Femur (tissue), 1 donor: Measurements from ENCODE around the gene SPP1.
"Not testable (repeated sequence)": the region's sequence is repeated elsewhere in the genome, so short reads cannot be mapped to it uniquely, and the experiment has no call there.

ENCODE experiments used
- DNase-seq: peaks from one replicate; pipeline ENCODE4 v3.0.0-alpha.2; 2017

The SPP1 gene

GRCh38 chr4:87995435-87995834, 19.9 kb downstream of the SPP1 start:
- DNase-seq = no peak

- DNase-seq = not testable (repeated sequence)
These were observed 23.7 kb downstream of the SPP1 start for GRCh38 chr4:87999191-87999691.

DNA sequence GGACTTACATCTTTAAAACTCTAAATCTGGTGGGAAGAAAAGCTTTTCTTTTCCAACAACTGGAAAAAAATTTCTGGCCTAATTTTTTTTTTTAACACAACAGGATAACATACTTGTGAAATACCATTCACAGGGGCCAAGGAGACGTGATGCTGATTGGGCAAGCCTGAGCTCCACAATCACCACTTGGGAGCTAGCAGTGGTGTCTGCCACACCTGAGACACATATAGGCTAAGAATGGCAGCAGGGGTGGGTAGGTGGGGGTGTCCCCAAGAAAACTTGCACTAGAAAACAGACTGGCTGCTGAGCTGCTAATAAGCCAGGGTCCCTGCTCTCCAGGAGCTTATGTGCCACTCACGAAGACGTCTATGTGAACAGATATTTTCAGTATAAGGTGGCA, 26.4 kb downstream of the SPP1 start:
- DNase-seq = no peak

DNA sequence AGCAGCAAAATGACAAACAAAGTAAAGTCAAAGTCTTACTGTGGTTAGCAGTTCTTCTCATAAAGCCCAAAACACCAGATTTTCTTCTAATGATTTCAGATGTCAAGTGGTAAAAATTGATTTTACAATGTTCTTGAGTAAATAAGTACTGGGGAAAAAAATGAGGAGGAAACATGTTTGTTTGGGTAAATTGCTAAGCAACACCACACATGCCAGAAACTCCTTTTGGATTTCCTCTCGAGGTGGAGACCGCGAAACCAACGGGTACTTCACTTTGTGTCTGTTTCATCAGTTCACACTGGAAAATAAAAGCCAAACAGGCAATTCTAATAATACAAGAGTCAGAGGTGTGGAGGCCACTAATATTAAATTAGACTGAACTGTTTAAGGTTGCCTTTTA, 27.3 kb downstream of the SPP1 start:
- no peak for DNase-seq

GRCh38 chr4:88003261-88003660, 27.7 kb downstream of the SPP1 start:
- DNase-seq = no peak

DNA sequence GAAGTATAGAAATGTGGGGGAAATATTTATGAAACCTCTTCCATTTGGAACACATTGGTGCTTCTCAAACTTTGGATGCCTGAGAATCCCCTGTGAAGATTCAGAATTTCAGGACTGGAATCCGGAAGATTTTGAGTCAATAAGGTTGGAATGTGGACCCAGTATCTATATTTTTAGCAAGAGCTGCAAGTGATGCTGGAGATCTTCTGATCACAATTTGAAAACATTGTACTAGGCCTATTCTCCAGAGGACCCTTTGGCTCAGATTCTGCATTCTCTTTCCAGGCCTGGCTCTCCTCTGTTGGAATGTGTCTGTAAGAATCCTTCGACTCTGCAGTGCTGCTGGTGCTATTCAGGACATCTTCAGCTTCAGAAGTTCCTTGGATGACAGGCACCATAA, 29.6 kb downstream of the SPP1 start:
- DNase-seq = peak; percentile 53

DNA sequence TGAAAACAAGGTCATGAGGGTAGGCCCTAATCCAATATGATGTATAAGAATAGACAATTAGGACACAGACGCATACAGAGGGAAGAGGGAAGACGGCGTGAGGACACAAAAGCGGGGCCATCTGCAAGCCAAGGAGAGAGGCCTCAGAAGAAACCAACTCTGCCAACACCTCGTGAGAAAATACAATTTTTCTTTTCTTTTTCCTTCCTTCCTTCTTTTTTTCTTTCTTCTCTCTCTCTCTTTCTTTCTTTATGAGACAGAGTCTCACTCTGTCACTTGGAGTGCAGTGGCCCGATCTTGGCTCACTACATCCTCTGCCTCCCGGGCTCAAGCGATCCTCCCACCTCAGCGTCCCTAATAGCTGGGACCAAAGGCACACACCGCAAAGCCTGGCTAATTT, 30.4 kb downstream of the SPP1 start:
- no peak for DNase-seq

DNA sequence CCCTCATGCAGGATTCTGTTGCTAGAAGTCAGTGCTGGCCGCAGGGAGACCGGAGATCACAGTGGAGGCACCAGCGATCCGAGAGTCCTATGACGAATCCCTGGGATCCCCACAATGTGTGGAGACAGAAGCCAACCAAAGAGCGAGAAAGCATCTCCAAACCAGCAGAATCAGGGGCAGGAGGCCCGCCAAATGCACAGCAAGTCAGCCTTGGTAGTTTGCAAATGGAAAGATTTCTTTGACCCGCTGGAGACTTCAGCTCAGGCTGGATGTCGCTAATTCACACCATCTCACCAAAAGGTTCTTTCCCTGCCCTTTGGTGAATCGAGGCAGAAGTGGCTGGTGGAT, 31.4 kb downstream of the SPP1 start:
- DNase-seq = no peak

DNA sequence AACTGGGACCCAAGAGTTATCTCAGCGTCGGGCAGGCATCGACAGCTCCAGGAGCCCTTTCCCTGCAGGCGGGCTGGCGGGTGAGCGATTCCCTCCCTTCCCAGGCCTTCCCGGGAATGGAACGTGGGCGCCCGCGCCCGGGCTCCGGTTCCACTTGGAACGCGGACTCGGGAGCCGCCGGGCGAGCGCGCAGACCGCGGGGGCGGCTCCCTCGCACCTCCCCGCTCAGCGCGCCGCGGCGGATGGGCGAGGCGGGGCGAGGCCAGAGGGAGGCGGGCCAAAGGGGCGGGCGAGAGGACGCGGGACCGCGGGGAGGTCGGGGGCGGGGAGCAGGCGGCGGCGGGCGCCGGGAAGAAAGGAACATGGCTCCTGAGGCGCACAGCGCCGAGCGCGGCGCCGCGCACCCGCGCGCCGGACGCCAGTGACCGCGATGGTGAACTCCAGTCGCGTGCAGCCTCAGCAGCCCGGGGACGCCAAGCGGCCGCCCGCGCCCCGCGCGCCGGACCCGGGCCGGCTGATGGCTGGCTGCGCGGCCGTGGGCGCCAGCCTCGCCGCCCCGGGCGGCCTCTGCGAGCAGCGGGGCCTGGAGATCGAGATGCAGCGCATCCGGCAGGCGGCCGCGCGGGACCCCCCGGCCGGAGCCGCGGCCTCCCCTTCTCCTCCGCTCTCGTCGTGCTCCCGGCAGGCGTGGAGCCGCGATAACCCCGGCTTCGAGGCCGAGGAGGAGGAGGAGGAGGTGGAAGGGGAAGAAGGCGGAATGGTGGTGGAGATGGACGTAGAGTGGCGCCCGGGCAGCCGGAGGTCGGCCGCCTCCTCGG, 32.0 kb downstream of the SPP1 start, which contains the start of gene PKD2:
Gene PKD2, plus strand, starts transcription at position 332 of the 818 bp plus-strand sequence. Its CDS starts 99 bp downstream, at position 431.
- DNase-seq = peak; percentile 92

DNA sequence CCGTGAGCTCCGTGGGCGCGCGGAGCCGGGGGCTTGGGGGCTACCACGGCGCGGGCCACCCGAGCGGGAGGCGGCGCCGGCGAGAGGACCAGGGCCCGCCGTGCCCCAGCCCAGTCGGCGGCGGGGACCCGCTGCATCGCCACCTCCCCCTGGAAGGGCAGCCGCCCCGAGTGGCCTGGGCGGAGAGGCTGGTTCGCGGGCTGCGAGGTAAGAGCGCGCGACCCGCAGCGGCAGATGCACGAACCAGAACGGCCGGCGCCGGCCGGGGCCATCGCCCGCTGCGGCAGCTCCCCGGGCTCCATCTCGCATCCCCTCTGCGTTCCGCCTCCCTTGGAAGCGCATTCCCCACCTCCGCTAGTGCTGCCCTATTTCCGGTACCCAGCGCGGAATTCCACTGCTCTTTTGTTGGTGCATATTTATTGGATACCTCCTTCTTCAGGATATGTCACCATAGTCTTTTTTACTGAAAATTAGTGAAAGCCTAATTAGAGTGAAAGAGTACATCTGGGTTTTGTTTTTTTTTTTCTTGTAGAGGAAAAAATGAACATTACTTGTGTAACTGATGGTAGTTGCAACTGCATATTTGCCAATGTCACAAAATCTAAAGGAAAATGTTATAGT, 32.7 kb downstream of the SPP1 start:
- peak; percentile 61 for DNase-seq

DNA sequence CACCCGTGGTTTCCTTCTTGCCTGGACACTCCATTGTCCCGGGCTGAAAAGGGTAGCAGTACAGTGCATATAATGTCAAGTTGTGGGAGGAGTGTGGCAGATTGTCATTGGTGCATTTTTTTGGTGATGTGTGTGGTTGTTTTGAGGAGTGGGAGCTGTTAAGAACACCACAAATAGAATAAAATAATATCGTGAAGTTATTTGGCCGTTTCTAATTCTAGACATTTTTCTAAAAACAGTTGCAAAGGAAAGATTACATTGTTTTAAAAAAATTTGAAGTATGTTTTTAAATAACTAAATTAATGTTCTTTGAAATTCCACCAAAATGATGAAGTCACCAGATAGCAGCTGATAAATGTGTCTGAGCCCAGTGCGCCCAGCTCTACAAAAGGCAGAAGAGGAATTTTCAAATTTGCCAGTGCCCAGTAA, 33.2 kb downstream of the SPP1 start:
- DNase-seq = no peak

GRCh38 chr4:88009871-88010270, 34.4 kb downstream of the SPP1 start:
- no peak for DNase-seq

- DNase-seq = no peak
These were observed 35.5 kb downstream of the SPP1 start for GRCh38 chr4:88010966-88011365.

- no peak for DNase-seq
These were observed 37.1 kb downstream of the SPP1 start for GRCh38 chr4:88012647-88013046.

GRCh38 chr4:88014386-88014905, 38.9 kb downstream of the SPP1 start:
- no peak for DNase-seq

GRCh38 chr4:88015659-88016295, 40.3 kb downstream of the SPP1 start:
- DNase-seq = no peak

GRCh38 chr4:88017516-88018297, 42.2 kb downstream of the SPP1 start:
- peak; percentile 50 for DNase-seq

- DNase-seq = peak; percentile 80
These were observed 43.0 kb downstream of the SPP1 start for GRCh38 chr4:88018466-88018865.

- DNase-seq = no peak
These were observed 46.3 kb downstream of the SPP1 start for GRCh38 chr4:88021824-88022223.

GRCh38 chr4:88022289-88022688, 46.8 kb downstream of the SPP1 start:
- DNase-seq = no peak

- DNase-seq = not testable (repeated sequence)
These were observed 50.6 kb downstream of the SPP1 start for GRCh38 chr4:88025868-88026661.
